DMS 273 (cell line): Measurements from ENCODE around the gene PTTG1IP.
A peak's percentile ranks its signal among the peaks of the same experiment; 100 is the strongest.

Source experiments
- DNase-seq: peaks from one replicate; lab custom pipeline; 2025; ENCODE audit not compliant: unreplicated experiment; lab: John Stamatoyannopoulos, UW

The PTTG1IP gene

DNA sequence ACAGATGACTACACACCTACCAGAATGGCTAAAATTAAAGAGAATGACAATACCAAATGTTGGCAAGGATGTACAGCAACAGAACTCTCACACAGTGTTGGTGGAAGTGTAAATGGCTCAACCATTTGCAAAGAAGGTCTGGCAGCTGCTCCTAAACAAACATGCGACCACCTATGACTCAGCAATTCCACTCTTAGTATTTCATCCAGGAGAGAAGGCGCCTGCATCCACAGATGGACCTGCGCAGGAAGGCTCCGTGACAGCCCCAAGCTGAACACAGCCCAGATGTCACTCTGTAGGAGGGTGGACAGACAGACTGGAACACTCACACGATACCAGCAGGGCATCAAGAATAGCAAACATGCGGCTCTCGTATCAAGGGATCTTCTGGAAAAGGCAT, 6.7 kb downstream of the PTTG1IP start:
- DNase-seq: peak; percentile 87

- DNase-seq: no peak
Measured at GRCh38 chr21:44865561-44866280, 7.8 kb downstream of the PTTG1IP start.

DNA sequence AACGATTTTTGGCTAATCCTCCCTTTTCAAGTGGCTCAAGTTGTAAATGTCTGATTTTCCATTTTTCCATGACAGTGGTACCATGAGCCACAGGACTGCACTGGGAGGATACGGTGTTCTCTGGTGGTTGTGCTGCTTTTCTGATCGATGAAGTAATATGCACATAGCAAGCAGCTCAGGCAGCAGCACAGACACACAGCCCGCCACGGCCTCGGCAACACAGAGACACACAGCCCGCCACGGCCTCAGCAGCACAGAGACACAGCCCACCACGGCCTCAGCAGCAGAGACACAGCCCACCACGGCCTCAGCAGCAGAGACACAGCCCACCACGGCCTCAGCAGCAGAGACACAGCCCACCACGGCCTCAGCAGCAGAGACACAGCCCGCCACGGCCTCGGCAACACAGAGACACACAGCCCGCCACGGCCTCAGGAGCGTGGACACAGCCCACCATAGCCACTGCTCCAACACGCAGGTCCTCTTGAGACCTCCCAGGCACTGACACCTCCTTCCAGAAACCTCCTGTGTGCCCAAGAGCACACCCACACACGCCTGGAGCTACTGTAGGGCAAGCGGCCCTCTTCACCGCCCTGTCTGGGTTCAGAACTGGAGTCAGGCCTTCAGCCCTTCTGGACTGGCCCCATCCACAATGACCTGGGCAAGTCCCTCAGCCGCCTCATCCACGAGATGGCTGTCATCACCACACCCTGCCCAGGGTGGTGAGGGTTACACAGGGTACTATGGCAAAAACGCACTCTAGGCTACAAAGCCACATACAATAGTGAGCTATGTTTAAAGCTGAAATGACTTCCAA, 10.4 kb downstream of the PTTG1IP start:
- DNase-seq: no peak

DNA sequence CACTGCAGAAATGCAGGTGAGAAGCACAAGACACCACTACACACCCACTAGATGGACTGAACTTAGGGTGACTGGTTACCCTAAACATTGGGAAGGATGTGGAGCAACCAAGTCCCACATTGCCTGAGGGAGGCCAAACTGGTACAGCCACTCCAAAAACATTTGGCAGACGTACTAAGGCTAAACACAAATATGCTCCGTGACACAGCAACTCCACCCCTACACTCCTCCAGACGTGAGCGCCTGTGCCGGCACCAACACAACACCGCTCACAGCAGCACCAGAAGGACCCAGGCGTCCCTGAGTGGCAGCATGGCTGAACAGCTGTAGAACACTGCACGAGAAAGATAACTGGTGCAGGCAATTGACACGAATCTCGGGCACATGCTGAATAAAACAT, 14.7 kb downstream of the PTTG1IP start:
- DNase-seq: no peak

GRCh38 chr21:44858291-44858690, 15.2 kb downstream of the PTTG1IP start:
- no peak for DNase-seq

GRCh38 chr21:44857127-44857892, 16.2 kb downstream of the PTTG1IP start:
- DNase-seq: no peak

DNA sequence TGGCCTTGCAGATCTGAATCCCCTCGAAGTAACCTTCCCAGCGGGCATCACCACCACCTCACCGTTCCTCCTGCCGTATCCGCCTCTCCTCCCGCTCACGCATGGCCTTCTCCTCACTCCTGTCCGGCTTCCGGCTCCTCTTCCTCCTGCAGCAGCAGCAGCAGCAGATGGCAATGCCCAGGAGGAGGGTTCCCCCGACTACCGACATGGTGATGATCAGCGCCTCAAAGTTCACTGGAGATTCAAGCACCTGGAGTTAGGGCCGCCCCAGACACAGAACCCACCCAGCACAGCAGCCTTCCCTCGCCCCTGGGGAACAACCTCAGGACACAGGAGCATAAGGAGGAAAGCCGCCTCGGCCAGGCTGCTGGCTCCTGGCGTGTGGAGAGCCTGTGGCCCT, 17.4 kb downstream of the PTTG1IP start:
- DNase-seq: no peak

DNA sequence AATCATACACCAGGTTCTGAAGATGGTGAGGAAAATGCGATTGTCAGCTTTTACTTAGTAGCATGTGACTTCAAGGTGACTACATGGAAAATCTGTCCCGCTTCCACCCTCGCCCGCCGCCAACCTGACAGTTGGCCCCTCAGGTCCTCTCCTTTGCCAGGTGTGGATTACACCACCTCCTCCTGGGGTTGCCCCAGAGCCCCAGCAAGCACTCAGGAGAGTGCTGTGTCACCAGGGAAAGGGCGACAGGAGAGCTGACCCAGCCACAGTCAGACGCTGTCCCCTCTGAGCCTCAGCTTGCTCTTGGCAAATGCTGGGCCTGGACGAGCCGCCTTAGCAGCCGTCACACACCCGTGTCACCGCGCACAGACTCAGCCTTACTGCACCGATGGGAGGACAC, 17.9 kb downstream of the PTTG1IP start:
- no peak for DNase-seq

DNA sequence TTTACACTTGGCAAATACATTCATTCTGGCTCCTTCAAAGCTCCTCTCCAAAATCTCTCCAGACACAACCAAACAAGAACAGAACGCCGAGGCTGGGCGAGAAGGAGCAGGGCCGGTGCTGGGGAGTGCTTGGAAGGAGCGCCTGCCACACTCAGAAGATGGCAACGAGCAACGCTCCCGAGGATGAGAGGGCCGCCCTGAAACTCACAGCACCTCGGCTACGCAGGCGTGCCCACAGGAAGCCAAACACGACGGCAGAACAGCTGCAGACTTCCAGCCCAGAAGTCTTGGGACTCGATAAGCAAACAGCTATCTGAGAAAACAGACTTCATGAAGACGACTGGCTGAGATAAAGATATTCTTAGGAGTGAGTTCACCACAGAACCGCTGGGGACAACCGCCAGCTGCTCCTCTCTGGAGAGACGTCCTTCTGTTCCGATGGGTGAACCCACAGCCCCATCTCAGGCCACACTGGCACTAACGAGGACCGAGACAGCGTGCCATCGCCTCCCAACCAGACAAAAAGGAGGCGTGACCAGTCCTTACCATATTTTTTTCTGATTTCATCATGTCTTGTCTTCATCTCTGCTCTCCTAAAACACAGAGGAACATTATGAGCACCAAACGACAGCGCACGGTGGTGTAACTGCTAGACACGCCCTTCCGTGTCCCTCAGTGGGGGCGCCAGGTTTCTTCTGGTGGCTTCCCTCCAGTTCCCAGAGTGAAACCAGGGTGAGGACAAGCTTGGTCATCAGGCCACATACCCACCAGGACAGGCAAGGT, 18.6 kb downstream of the PTTG1IP start:
- no peak for DNase-seq

DNA sequence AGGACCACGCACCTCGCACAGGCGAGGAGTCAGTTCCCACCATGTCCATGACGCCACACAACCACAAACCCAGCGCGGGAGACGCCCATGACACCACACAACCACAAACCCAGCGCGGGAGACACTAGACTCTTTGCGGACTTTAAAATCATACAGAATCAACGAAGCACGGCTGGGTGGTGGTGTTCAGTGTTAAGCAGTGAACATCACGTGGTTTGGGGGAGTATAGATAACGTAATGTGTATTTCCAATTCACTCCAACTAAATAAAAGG, 19.2 kb downstream of the PTTG1IP start:
- DNase-seq: no peak

- no peak for DNase-seq
Measured at GRCh38 chr21:44853601-44854390, 19.7 kb downstream of the PTTG1IP start.

GRCh38 chr21:44850905-44851657, 22.4 kb downstream of the PTTG1IP start:
- DNase-seq: no peak

GRCh38 chr21:44850208-44850800, 23.2 kb downstream of the PTTG1IP start:
- DNase-seq: no peak

DNA sequence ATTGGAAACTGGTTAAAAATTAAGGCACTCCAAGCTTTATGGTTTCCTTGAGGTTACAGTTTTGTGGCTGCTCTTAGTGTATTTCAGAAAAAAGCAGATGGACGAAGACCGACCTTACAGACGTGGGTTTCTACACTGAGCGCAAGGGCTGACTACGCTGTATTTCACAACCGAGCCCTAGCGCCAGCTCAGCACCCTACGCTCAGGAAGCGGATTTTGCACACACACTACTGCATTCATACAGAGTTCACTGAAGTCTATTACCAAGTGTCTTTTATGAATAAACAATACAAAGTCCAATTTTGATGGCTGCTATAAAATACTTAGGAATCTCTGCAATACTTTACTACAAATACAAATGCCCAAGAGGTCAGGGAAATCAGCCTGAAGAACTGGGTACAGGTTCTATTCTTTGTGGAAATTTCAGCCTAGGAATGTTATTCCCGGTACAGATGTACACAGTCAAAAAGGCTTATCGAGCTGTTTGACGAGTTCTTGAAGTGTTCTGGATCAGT, 23.8 kb downstream of the PTTG1IP start:
- no peak for DNase-seq

DNA sequence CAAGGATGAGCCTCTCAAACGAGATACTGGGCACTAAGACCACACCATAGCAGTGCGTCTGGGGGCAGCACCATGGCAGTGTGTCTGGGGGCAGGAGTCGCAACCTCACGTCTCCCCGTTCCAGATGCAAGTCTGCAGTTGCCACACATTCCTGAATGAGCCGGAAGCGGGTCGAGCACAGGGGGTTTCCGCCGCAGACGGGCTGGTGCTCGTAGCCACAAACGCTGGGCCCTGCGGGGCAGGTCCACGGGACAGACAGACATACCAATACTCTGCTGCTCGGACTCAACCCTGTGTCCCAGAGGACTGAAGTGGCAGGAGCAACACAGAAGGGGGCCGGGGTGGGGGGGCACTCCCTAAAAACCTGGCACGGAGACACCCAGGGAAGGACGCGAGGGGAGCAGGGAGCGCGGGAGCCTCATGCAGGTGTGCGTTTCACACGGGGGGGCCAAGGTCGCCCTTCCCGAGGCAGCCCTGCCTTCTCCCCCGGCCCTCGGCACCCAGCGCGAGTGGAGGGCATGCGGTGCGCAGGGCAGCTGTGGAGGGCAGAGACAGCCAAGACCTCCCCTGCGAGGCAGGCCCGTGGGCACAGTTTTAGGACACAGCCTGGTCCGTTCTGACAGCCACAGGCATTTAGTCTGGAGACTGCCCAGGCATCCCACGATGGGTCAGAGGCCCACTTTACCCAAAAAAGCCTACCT, 24.5 kb downstream of the PTTG1IP start:
- DNase-seq: no peak

DNA sequence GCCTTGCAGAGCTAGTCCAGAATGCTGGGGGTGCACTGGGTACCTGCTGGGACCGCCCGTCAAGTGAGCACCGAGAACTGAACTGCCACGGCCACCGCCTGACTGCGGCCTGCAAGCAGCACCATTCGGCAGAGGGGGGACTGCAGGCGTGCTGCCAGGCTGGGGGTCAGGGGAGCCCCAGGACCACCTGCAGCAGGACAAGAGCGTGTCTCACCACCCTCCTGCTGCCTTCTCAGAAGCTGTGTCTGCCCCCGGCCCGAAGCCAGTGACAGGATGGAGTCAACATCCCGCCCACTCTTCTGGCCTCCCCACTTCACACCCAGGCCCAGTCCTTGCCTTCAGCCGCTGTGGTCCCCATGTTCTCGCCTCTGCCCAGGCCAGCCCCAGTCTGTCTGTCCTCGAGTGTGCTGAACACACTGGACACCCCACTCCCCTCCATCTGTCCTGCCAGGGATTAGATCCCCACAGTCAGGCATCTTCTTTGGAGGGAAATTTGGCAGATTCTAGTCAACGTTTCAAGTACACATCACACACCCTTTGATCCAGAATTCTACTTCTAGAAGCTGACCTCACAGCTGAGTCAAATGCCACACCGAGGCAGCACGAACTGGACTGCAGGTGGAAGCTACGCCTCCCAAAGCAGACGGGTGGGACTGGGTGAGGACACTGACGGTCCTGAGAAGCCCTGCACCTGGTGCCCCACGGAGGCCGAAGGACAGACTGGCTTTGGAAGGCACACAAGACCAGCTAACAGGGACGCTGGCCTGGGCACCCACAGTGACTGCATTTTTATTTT, 26.0 kb downstream of the PTTG1IP start:
- no peak for DNase-seq

DNA sequence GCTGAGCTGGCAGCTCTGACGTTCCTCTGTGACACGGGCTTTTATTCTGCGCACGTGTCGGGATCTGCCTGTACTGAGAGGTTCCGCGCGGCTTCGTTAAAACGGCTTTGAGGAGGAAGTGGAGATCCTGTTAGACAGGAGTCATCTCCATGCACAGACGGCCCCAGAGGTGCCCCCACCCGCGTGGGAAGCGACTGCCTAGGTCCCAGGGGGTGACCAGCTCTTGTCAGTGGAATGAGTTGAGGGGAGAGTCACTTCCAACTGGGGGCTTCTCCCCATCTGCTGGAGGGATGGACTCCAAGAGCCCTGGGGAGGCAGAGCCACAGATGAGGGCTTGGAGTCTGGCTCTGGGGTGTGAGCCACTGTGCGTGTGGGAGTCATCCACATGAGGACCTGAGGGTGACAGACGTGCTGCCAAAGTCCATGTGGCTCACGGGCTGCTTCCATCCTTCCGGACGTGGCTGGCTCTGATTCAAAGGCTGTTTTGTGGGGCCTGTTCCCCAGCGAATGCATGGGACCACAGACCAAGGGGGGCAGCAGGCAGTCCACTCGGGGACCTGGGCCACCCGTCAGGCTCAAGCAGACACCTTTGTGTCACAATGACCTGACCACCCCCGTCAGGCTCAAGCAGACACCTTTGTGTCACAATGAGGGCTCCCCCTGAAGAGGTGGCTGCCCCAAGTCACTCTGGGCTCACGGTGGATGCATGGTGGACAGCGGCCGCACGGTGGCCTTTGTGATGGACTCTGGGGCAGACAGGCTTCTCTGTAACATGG, 26.8 kb downstream of the PTTG1IP start:
- DNase-seq: peak; percentile 59
